GM19455 (cell line): ENCODE results near the gene OSGEP.
A peak's percentile ranks its signal among the peaks of the same experiment; 100 is the strongest.
"Not testable (repeated sequence)": the region's sequence is repeated elsewhere in the genome, so short reads cannot be mapped to it uniquely, and the experiment has no call there.

Experiments used
- ATAC-seq: cut with Tn5 transposase; IDR thresholded peaks from one replicate; pipeline ENCODE4 v1.9.1; 2021; ENCODE audit not compliant: unreplicated experiment

OSGEP gene

GRCh38 chr14:20469890-20470602 is 15.4 kb upstream of the OSGEP start:
- ATAC-seq: peak; percentile 43

- ATAC-seq: peak; percentile 96
Measured at GRCh38 chr14:20469242-20469889, 14.8 kb upstream of the OSGEP start, which contains the start of gene PNP. Gene PNP (plus strand): TSS chr14:20469406. CDS start chr14:20469525, 119 bp downstream.

- ATAC-seq: no peak
Measured at GRCh38 chr14:20468764-20469241, 14.2 kb upstream of the OSGEP start.

GRCh38 chr14:20461225-20462141 is 6.9 kb upstream of the OSGEP start, which contains the start of gene PIP4P1:
Gene PIP4P1 (minus strand): TSS chr14:20461434. CDS start chr14:20461325, 109 bp downstream.
- ATAC-seq: peak; percentile 94

- ATAC-seq: peak; percentile 10
Measured at GRCh38 chr14:20460458-20461224, 6.0 kb upstream of the OSGEP start.

- no peak for ATAC-seq
Measured at GRCh38 chr14:20458031-20458789, 3.6 kb upstream of the OSGEP start.

- no peak for ATAC-seq
Measured at GRCh38 chr14:20456971-20457370, 2.4 kb upstream of the OSGEP start.

- peak; percentile 47 for ATAC-seq
Measured at GRCh38 chr14:20455355-20456300, 1.0 kb upstream of the OSGEP start.

GRCh38 chr14:20452831-20453230 is 1.8 kb downstream of the OSGEP start:
- not testable (repeated sequence) for ATAC-seq

GRCh38 chr14:20446889-20447288 is 7.7 kb downstream of the OSGEP start:
- ATAC-seq: no peak

- not testable (repeated sequence) for ATAC-seq
Measured at GRCh38 chr14:20443650-20444049, 11.0 kb downstream of the OSGEP start.

- no peak for ATAC-seq
Measured at GRCh38 chr14:20441461-20441860, 13.2 kb downstream of the OSGEP start.

- ATAC-seq: no peak
Measured at GRCh38 chr14:20440882-20441281, 13.7 kb downstream of the OSGEP start.

GRCh38 chr14:20440465-20440864 is 14.1 kb downstream of the OSGEP start:
- ATAC-seq: no peak

- ATAC-seq: no peak
Measured at GRCh38 chr14:20438664-20439063, 15.9 kb downstream of the OSGEP start.

GRCh38 chr14:20436363-20436755 is 18.3 kb downstream of the OSGEP start:
- ATAC-seq: no peak

GRCh38 chr14:20435582-20436362 is 18.8 kb downstream of the OSGEP start, which contains the start of gene KLHL33:
Gene KLHL33 (minus strand): TSS chr14:20436166. CDS start chr14:20435811, 355 bp downstream.
- ATAC-seq: no peak
